ENCODE results near the gene UFL1. TPM values are rescaled to one million over a fixed set of nuclear protein-coding genes. Genes with fewer than 3 reads are reported as not detected.

UFL1 gene
- total and polyA plus RNA-seq, 2 experiments from 2014 or later = 9.0 to 9.9 TPM

GRCh38 chr6:96582021-96582420, 60.4 kb downstream of the UFL1 start:
- no peaks in the 10 kb centered on the region for H3K27me3 Mint-ChIP-seq (ENCODE audit: insufficient read depth, low read depth, poor library complexity)
- Histone ChIP-seq H3K27me3 (ENCODE audit: insufficient read depth) (no peaks in the 10 kb centered on the region), H3K9me2 (ENCODE audit: insufficient read depth) (no peaks in the 10 kb centered on the region), H3K4me2 (no peak overlapping the region), H3F3A (replicated peaks; ENCODE audit: low read depth) (no peaks in the 10 kb centered on the region), H3K4me3 (no peak overlapping the region), H4K20me1 (replicated peaks; ENCODE audit: insufficient read depth) (no peaks in the 10 kb centered on the region), H3K27ac (ENCODE audit: low read depth) (no peak overlapping the region), H3K4me1 (ENCODE audit: insufficient read depth) (no peaks in the 10 kb centered on the region), H2AFZ (no peak overlapping the region), H3K36me3 (ENCODE audit: insufficient read depth) (no peaks in the 10 kb centered on the region), H3K79me2 (replicated peaks; ENCODE audit: insufficient read depth) (no peaks in the 10 kb centered on the region)
- H3K27ac Mint-ChIP-seq = no peak overlapping the region
- DNase-seq (ENCODE audit: low spot score) = no peak
- no peak for ATAC-seq
- TF ChIP-seq JUNB (IDR thresholded peaks at IDR 0.05; ENCODE audit: unreplicated experiment) (no peak), NANOG (IDR thresholded peaks at IDR 0.05; ENCODE audit: borderline replicate concordance) (no peak), EZH2phosphoT487 (IDR thresholded peaks at IDR 0.05; ENCODE audit: unreplicated experiment) (no peak), ZNF462 (CRISPR knock-in tag; IDR thresholded peaks at IDR 0.05) (no peak)
- TF ChIP-seq, protein P1, sequence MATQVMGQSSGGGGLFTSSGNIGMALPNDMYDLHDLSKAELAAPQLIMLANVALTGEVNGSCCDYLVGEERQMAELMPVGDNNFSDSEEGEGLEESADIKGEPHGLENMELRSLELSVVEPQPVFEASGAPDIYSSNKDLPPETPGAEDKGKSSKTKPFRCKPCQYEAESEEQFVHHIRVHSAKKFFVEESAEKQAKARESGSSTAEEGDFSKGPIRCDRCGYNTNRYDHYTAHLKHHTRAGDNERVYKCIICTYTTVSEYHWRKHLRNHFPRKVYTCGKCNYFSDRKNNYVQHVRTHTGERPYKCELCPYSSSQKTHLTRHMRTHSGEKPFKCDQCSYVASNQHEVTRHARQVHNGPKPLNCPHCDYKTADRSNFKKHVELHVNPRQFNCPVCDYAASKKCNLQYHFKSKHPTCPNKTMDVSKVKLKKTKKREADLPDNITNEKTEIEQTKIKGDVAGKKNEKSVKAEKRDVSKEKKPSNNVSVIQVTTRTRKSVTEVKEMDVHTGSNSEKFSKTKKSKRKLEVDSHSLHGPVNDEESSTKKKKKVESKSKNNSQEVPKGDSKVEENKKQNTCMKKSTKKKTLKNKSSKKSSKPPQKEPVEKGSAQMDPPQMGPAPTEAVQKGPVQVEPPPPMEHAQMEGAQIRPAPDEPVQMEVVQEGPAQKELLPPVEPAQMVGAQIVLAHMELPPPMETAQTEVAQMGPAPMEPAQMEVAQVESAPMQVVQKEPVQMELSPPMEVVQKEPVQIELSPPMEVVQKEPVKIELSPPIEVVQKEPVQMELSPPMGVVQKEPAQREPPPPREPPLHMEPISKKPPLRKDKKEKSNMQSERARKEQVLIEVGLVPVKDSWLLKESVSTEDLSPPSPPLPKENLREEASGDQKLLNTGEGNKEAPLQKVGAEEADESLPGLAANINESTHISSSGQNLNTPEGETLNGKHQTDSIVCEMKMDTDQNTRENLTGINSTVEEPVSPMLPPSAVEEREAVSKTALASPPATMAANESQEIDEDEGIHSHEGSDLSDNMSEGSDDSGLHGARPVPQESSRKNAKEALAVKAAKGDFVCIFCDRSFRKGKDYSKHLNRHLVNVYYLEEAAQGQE (IDR thresholded peaks at IDR 0.05; ENCODE audit: unreplicated experiment) = no peak
- H3K36me3 Mint-ChIP-seq (ENCODE audit: low read depth) = no peaks in the 10 kb centered on the region
- H3K4me3 Mint-ChIP-seq = no peak overlapping the region
- no peaks in the 10 kb centered on the region for H3K4me1 Mint-ChIP-seq
- H3K9me3 Mint-ChIP-seq = no peaks in the 10 kb centered on the region

Measured in GM23338 (cell line).